Hematopoietic multipotent progenitor cell treated with erythropoietin and hydrocortisone succinate and interleukin-3 and kit ligand, for 15 days (in vitro differentiated cells): ENCODE data around the gene SUPT7L.
"Not testable (repeated sequence)": the region's sequence is repeated elsewhere in the genome, so short reads cannot be mapped to it uniquely, and the experiment has no call there.

Experiments
- DNase-seq: peaks from one replicate; pipeline ENCODE4 v3.0.0-alpha.2; 2015; ENCODE audit warnings: low spot score

SUPT7L gene

GRCh38 chr2:27685577-27685976 lies 22.2 kb upstream of the SUPT7L start:
- DNase-seq, result no peak

DNA sequence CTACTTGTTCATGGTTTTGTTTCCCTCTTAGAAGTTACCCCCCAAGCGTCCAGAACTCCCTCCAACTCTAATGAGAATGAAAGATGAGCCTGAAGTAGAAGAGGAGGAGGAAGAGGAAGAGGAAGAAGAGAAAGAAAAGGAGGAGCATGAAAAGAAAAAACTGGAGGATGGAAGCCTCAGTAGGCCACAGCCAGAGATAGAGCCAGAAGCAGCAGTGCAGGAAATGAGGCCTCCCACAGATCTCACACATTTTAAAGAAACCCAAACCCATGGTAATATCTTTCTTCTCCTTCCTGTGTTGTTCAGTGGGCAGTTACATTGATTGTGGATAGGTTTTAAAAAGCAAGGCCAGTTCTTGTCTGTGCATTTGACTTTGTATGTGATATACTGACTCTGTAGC lies 21.6 kb upstream of the SUPT7L start:
- not testable (repeated sequence) for DNase-seq

DNA sequence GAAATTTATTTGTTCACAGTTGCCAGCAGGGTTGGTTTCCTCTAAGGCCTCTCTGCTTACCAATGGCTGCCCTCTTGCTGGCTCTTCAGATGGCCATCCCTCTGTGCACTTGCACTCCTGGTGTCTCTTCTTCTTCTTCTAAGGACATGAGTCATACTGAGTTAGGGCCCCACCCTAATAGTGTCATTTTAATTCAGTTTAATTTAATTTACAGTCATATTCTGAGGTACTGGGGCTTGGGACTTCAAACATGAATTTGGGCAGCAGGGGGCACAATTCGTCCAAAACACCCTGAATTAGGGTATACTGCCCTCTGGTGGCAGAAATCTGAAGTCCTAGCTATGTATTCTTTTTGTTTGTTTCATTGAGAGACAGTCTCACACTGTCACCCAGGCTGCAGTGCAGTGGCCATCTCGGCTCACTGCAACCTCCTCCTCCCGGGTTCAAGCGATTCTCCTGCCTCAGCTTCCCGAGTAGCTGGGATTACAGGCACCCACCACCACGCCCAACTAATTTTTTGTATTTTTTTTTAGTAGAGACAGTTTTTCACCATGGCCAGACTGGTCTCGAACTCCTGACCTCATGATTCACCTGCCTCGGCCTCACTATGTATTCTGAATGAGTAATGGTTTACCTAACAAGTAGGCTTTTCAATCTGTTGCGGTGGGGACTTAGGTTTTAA lies 20.1 kb upstream of the SUPT7L start:
- DNase-seq, result peak; percentile 96

- not testable (repeated sequence) for DNase-seq
These were observed 18.9 kb upstream of the SUPT7L start for GRCh38 chr2:27682334-27682771.

GRCh38 chr2:27681841-27682240 lies 18.4 kb upstream of the SUPT7L start:
- DNase-seq, result no peak

- DNase-seq, result no peak
These were observed 17.2 kb upstream of the SUPT7L start for GRCh38 chr2:27680571-27680970.

DNA sequence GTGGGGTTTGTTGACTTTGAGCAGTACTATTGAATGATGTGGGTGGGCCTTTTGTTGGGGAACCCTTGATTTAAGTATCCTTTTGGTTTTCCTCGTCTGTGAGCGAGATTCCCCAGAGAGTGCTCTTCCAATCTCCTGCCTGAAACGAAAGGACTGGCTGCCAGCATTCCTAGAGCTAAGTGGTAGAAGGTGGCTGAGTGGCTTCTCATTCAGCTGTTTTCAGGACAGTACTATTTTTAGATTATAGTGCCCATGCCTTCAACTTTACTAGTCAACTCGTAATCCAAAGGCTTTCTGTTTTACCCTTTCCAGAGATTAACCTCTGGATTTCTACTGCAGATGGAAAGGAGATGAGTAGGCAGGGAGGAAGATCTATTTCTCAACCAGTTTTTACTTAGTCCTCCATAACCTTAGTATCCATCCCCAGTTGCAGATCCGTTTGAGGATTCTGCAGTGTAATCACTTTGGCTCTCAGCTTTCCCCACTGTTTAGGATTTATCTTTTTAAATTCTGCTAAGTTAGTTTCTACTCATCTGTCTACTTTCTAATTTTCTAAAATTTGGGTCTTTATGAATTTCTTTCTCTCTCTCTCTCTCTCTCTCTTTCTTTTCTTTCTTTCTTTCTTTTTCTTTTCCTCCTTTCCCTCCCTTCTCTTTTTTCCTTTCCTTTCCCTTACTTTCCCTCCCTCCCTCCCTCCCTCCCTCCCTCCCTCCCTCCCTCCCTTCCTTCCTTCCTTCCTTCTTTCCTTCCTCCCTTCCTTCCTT lies 9.5 kb upstream of the SUPT7L start:
- no peak for DNase-seq

DNA sequence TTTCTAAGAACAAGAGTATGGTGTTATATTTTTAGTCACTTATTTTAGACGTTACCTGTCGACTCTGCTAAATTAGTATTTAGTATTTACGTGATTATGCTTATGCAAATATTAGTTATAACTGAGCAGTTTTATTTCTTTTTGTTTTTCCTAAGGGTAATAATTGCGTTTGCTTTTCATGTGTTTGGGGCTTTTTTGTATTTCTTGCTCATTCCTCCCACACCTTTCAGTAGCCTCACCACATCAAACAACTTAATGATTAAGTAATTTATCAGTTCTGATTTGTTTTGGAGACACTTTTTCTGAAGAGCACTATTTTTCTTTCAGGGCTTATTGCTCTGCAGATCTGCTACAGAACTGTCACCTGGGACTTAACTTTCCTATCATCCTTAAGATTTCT lies 7.8 kb upstream of the SUPT7L start:
- DNase-seq, result no peak

DNA sequence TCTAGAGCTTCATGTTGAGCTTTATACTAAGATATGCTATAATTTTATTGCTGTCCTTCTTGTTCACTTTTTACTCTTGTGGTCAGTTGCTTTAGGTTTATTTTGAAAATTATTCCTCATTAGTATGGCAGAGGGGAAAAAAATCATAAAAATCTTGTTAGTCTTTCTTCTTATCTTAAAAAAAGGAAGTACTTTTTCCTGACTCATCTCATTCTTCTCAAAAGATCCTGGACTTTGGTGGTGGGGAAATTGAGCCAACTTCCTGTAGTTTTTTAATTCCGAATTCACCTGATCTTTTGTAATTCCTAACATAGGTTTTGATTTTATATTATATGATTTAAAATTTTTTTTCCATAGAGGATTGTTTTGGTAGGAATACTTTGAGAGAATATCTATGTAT lies 4.0 kb upstream of the SUPT7L start:
- DNase-seq, result no peak

GRCh38 chr2:27664622-27665363 lies 1.4 kb upstream of the SUPT7L start:
- no peak for DNase-seq

GRCh38 chr2:27664154-27664574 lies 750 bp upstream of the SUPT7L start:
- DNase-seq, result no peak

GRCh38 chr2:27661371-27661770 lies 2.0 kb downstream of the SUPT7L start:
- no peak for DNase-seq

DNA sequence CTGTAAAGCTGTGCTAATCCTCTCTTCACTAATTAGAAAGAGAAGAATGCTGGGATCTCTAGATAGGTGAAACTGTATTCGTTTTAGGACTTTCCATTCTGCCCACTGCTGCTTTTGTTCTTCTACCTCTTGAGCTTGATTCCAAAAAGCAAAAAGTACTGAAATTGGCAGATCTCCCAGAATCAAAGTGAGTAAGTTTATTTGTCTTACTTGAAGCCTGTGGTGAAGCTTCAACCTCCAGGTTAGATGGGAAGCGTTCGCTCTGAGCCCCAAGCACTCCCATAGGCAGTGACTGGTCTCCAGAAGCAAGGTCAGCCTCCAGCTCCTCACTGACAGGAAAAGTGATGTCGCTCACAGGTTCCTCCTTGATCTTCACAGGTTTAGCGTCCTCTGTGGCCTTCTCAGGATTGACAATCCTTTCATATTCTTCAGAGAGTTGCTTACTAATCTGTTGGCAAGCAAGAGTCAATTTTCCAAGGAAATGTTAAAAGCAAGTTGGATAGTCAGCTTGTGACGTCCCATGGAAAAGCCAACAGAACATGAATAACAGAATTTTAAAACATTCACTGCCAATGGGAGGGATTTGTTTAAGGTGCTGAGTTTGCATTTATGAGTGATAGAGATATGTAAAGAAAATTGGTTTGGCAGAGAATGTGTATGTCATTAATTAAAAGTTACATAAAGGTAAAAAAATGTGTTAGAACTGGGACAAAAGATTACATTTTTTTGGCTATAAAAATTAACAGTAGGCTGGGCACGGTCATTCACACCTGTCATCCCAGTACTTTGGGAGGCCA lies 8.1 kb downstream of the SUPT7L start:
- DNase-seq, result no peak

DNA sequence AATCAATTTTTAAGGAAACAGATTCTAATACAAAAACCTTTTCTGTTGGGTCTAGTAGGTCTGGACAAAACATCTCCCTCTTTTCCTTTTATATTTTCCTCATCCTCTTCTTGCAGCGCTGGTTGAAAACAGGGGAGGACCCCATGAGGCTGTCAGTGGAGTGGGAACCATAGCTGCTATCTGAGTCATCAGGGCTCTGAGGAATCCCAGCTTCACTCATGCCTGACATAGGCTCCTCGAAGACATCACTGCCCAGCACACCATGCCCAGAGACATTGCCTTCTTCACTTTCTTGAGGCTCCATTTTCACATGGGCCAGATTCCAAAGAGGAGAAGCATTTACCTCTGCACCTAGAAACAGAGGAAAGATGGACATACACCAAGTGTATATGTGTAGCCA lies 10.0 kb downstream of the SUPT7L start:
- DNase-seq, result no peak

GRCh38 chr2:27652790-27653189 lies 10.6 kb downstream of the SUPT7L start:
- no peak for DNase-seq

GRCh38 chr2:27652341-27652740 lies 11.1 kb downstream of the SUPT7L start:
- DNase-seq, result no peak

- DNase-seq, result no peak
These were observed 12.4 kb downstream of the SUPT7L start for GRCh38 chr2:27651056-27651455.

DNA sequence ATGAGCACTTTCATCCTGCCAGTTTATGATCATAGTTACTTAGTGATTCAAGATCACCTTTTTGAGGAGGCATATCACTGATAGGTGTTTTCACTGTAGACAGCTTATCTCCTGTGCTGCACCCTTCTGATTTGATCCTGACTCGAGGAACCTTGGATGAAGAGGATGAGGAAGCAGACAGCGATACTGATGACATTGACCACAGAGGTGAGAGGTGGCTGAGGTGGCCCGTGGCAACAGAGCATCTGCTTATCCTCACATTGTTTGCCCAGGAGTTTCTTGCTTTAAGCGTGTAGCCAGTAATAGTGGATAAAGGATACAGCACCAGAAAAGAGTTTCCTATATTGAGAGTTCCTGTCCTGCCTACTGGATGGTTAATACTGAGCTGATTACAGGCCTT lies 15.7 kb downstream of the SUPT7L start:
- no peak for DNase-seq

GRCh38 chr2:27647289-27647688 lies 16.1 kb downstream of the SUPT7L start:
- DNase-seq, result no peak

- DNase-seq, result no peak
These were observed 18.2 kb downstream of the SUPT7L start for GRCh38 chr2:27645197-27645596.

DNA sequence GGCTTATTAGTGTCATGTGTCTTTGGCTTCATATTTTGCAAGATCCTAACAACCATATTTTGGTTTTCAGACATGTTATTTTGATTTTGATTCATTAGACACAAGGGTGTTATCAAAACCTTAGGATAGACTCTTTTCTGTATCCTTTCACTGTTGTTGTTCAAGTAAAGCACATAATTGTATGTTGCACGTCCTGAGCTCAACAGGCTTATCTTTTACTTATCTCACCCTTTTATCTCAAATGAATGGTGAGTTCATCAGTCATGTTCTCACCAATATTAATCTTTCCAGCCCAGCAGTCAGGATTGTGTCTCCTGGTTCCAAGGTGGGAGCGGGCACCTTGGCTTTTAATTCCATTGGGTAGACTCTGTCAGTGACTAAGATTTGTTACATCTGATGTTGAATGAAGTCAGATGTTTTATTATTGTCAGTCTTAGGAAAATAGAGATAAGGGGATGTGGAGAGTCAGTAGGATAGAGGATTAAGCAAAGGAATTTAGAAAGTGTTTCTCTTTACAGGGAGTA lies 22.6 kb downstream of the SUPT7L start:
- no peak for DNase-seq

- DNase-seq, result no peak
These were observed 24.7 kb downstream of the SUPT7L start for GRCh38 chr2:27638709-27639108.
